IMR-90 (cell line): ENCODE data around the gene ZMYM4. TPM values are rescaled to one million over a fixed set of nuclear protein-coding genes. Genes with fewer than 3 reads are reported as not detected.

Experiments
- ATAC-seq: fragments of 200-7000 bp; cut with Tn5 transposase; 2 replicates; pipeline ENCODE4 v1.9.1; 2020; ENCODE audit warnings: low read depth, mild to moderate bottlenecking, moderate library complexity
- BruUV-seq: library from RNA; stranded (reverse); fragments of 400-500 nt; replicated peaks from 2 replicates; lab custom pipeline; 2021; lab: Mats Ljungman, UMichigan
- CTCF ChIA-PET: fragments of 300-600 bp; formaldehyde crosslinking; extraction: SDS; loops from one replicate; lab custom pipeline; 2021; ENCODE audit warnings: antibody characterized with exemption; lab: Yijun Ruan, JAX
- POLR2A ChIA-PET: fragments of 300-600 bp; sonication (Branson Sonifier 250); formaldehyde crosslinking; loops from one replicate; lab custom pipeline; 2022; ENCODE audit warnings: antibody characterized with exemption; ENCODE audit not compliant: unreplicated experiment; lab: Charles Lee
- DNase-seq: peaks from one replicate; pipeline ENCODE4 v3.0.0; 2013
- H2AFZ ChIP-seq: replicated peaks from 2 replicates; pipeline ENCODE3; 2013; ENCODE audit warnings: low read length, mild to moderate bottlenecking; ENCODE audit not compliant: poor library complexity
- H2AK5ac ChIP-seq: 2 replicates; pipeline ENCODE4 v1.6.1; 2013; ENCODE audit warnings: low read depth, low read length, inconsistent platforms
- H2AK9ac ChIP-seq: replicated peaks from 2 replicates; pipeline ENCODE3; 2013; ENCODE audit warnings: mild to moderate bottlenecking, low read depth, low read length, moderate library complexity; ENCODE audit not compliant: poor library complexity
- H2BK120ac ChIP-seq: 2 replicates; pipeline ENCODE4 v1.6.1; 2013; ENCODE audit warnings: low read depth, low read length, inconsistent platforms
- H2BK15ac ChIP-seq: 3 replicates; pipeline ENCODE4 v1.6.1; 2013; ENCODE audit warnings: low read depth, low read length, inconsistent platforms
- H2BK20ac ChIP-seq: 2 replicates; pipeline ENCODE4 v1.6.1; 2013; ENCODE audit warnings: low read depth, mild to moderate bottlenecking, inconsistent platforms, low read length, moderate library complexity
- H2BK5ac ChIP-seq: 2 replicates; pipeline ENCODE4 v1.6.1; 2013; ENCODE audit warnings: mild to moderate bottlenecking, low read depth, low read length, inconsistent platforms; ENCODE audit not compliant: poor library complexity, severe bottlenecking
- H3K14ac ChIP-seq: replicated peaks from 2 replicates; pipeline ENCODE4 v1.6.1; 2013; ENCODE audit warnings: low read depth, low read length, inconsistent platforms
- H3K18ac ChIP-seq: 2 replicates; pipeline ENCODE4 v1.6.1; 2013; ENCODE audit warnings: low read depth, low read length, control low read depth
- H3K23ac ChIP-seq: 2 replicates; pipeline ENCODE4 v1.6.1; 2013; ENCODE audit warnings: low read depth, low read length, inconsistent platforms
- H3K27ac ChIP-seq: 2 replicates; pipeline ENCODE4 v1.5.1; 2013; ENCODE audit warnings: mild to moderate bottlenecking, control low read depth, low read length; ENCODE audit not compliant: insufficient read depth
- H3K27me3 ChIP-seq: 2 replicates; pipeline ENCODE4 v1.6.1; 2013; ENCODE audit warnings: low read length; ENCODE audit not compliant: control insufficient read depth, insufficient read depth
- H3K36me3 ChIP-seq: 2 replicates; pipeline ENCODE4 v1.6.1; 2013; ENCODE audit warnings: low read length, mixed read lengths; ENCODE audit not compliant: control insufficient read depth, insufficient read depth
- H3K4ac ChIP-seq: 2 replicates; pipeline ENCODE4 v1.6.1; 2013; ENCODE audit warnings: low read depth, low read length, inconsistent platforms
- H3K4me1 ChIP-seq: 2 replicates; pipeline ENCODE4 v1.6.1; 2013; ENCODE audit warnings: low read length, mixed read lengths; ENCODE audit not compliant: control insufficient read depth, insufficient read depth
- H3K4me2 ChIP-seq: 2 replicates; pipeline ENCODE4 v1.6.1; 2013; ENCODE audit warnings: low read depth, mild to moderate bottlenecking, control low read depth, low read length, moderate library complexity
- H3K4me3 ChIP-seq: 2 replicates; pipeline ENCODE4 v1.5.1; 2013; ENCODE audit warnings: low read depth, mild to moderate bottlenecking, control low read depth, low read length, moderate library complexity; ENCODE audit not compliant: insufficient read depth
- H3K56ac ChIP-seq: 2 replicates; pipeline ENCODE4 v1.6.1; 2013; ENCODE audit warnings: low read length, inconsistent platforms; ENCODE audit not compliant: insufficient read depth; ENCODE audit errors: extremely low read depth
- H3K79me1 ChIP-seq, 2 experiments: 2 replicates each; pipeline ENCODE4 v1.6.1; 2013; ENCODE audit warnings: low read length in 2 of 2, inconsistent platforms in 1 of 2, low read depth in 1 of 2
- H3K9ac ChIP-seq: 2 replicates; pipeline ENCODE4 v1.6.1; 2013; ENCODE audit warnings: low read depth, low read length, control low read depth
- H3K9me1 ChIP-seq: 2 replicates; pipeline ENCODE4 v1.6.1; 2013; ENCODE audit warnings: low read length, inconsistent platforms; ENCODE audit not compliant: insufficient read depth
- H3K9me3 ChIP-seq: 2 replicates; pipeline ENCODE4 v1.6.1; 2013; ENCODE audit warnings: low read length; ENCODE audit not compliant: control insufficient read depth, insufficient read depth
- H4K20me1 ChIP-seq: 2 replicates; pipeline ENCODE4 v1.6.1; 2013; ENCODE audit warnings: low read length, inconsistent platforms; ENCODE audit not compliant: insufficient read depth
- H4K5ac ChIP-seq: 2 replicates; pipeline ENCODE4 v1.6.1; 2013; ENCODE audit warnings: mild to moderate bottlenecking, low read depth, low read length, control low read depth
- H4K8ac ChIP-seq, 2 experiments: 2 replicates each; pipeline ENCODE4 v1.6.1; 2013; ENCODE audit warnings: low read depth in 2 of 2, low read length in 2 of 2, control low read depth in 1 of 2, inconsistent platforms in 1 of 2
- H4K91ac ChIP-seq: 2 replicates; pipeline ENCODE4 v1.6.1; 2013; ENCODE audit warnings: low read depth, low read length, inconsistent platforms; ENCODE audit not compliant: insufficient read depth
- CEBPB ChIP-seq: IDR thresholded peaks from 2 replicates; pipeline ENCODE4 v1.6.1; 2012; ENCODE audit warnings: low read depth, low read length, improper control_type of control experiment
- CHD1 ChIP-seq: IDR thresholded peaks from 2 replicates; pipeline ENCODE4 v1.6.1; 2012; ENCODE audit warnings: low read depth, low read length, improper control_type of control experiment
- MAFK ChIP-seq: IDR thresholded peaks from 2 replicates; pipeline ENCODE4 v1.6.1; 2012; ENCODE audit warnings: low read depth, low read length, improper control_type of control experiment
- MXI1 ChIP-seq: IDR thresholded peaks from 2 replicates; pipeline ENCODE4 v1.6.1; 2012; ENCODE audit warnings: low read depth, mild to moderate bottlenecking, low read length, moderate library complexity, borderline replicate concordance
- SMC3 ChIP-seq: fragments of 150-350 bp; IDR thresholded peaks from 2 replicates; pipeline ENCODE4 v1.6.1; 2016; ENCODE audit warnings: low read depth, mild to moderate bottlenecking, antibody characterized with exemption, low read length, moderate library complexity
- WGBS, 2 experiments: methylation state at CpG; one replicate each; pipeline versions ENCODE4 v1.1.5 to v1.1.7; 2013; ENCODE audit warnings: missing lambda C conversion rate in 2 of 2; ENCODE audit not compliant: insufficient read length in 1 of 2; ENCODE audit errors: extremely low coverage in 2 of 2; 5-methylcytosine and 5-hydroxymethylcytosine counted together
- dilution Hi-C: fragments of 300-500 bp; cut with HindIII; formaldehyde crosslinking; loops from one replicate; pipeline ENCODE4 v1.14.3; 2018; ENCODE audit warnings: low sequenced_read_pairs; ENCODE audit not compliant: unreplicated experiment
- in situ Hi-C: fragments of 300-500 bp; cut with MboI; formaldehyde crosslinking; loops from 3 replicates; pipeline ENCODE4 v1.14.3; 2019; ENCODE audit warnings: low sequenced_read_pairs, inconsistent platforms, mixed read lengths
- intact Hi-C: fragments of 100-400 bp; cut with micrococcal nuclease; formaldehyde crosslinking; loops from 2 replicates; pipeline ENCODE4 v1.10.0; 2022
- polyA plus RNA-seq, 3 experiments: library from polyadenylated mRNA; depleted of rRNA; stranded (reverse); fragments of >200 nt; gene quantifications; 2 replicates each; pipeline ENCODE4 v1.2.3, GENCODE V29; 2012; ENCODE audit warnings: low replicate concordance in 1 of 3
- total RNA-seq: library from RNA; depleted of rRNA; stranded (reverse); fragments of >200 nt; gene quantifications from 2 replicates; pipeline ENCODE4 v1.2.3, GENCODE V29; 2012
- TF ChIP-seq, protein P1 (sequence below): fragments of 150-350 bp; IDR thresholded peaks from 2 replicates; pipeline ENCODE4 v1.6.1; 2017; ENCODE audit warnings: mild to moderate bottlenecking, antibody characterized with exemption, low read length, low read depth
- TF ChIP-seq, protein P2 (sequence below): fragments of 150-350 bp; IDR thresholded peaks from 2 replicates; pipeline ENCODE4 v1.6.1; 2016; ENCODE audit warnings: low read depth, mild to moderate bottlenecking, low read length, moderate library complexity, borderline replicate concordance

ZMYM4 gene
- total and polyA plus RNA-seq, 2 of the 4 experiments (the other 2 are of a cell fraction) = 14.7 to 53.8 TPM

DNA sequence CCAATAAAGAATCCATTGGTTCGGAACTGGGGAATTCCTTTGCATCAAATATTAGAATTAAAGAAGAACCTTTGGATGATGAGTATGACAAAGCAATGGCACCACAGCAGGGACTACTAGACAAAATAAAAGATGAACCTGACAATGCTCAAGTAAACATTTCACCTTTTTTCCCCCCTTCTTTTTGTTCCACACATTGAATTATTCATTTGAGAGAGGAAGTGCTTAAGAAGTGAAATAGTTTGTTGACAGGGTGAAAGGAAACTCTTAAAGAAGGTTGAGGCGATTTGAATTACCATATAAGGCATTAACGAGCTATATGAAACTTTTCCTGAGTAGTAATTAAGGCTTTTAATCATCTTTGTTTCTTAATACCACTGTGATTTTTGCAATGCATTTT lies 93.1 kb downstream of the ZMYM4 start:
- H2BK120ac ChIP-seq = no peak overlapping the region
- H3K9me3 ChIP-seq = no peaks in the 10 kb centered on the region
- peaks cover 22 to 30% of the 10 kb centered on the region in 2 experiments for H3K79me1 ChIP-seq
- in situ Hi-C loops (no loop called here), intact Hi-C loops (no loop called here), dilution Hi-C loops (no loop called here)
- ATAC-seq (no peak), DNase-seq (no peak)
- no peak for TF ChIP-seq CHD1
- TF ChIP-seq MAFK = no peak
- TF ChIP-seq, protein P1, sequence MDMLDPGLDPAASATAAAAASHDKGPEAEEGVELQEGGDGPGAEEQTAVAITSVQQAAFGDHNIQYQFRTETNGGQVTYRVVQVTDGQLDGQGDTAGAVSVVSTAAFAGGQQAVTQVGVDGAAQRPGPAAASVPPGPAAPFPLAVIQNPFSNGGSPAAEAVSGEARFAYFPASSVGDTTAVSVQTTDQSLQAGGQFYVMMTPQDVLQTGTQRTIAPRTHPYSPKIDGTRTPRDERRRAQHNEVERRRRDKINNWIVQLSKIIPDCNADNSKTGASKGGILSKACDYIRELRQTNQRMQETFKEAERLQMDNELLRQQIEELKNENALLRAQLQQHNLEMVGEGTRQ = no peak
- no peak for TF ChIP-seq MXI1
- TF ChIP-seq, protein P2, sequence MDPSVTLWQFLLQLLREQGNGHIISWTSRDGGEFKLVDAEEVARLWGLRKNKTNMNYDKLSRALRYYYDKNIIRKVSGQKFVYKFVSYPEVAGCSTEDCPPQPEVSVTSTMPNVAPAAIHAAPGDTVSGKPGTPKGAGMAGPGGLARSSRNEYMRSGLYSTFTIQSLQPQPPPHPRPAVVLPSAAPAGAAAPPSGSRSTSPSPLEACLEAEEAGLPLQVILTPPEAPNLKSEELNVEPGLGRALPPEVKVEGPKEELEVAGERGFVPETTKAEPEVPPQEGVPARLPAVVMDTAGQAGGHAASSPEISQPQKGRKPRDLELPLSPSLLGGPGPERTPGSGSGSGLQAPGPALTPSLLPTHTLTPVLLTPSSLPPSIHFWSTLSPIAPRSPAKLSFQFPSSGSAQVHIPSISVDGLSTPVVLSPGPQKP = no peak
- TF ChIP-seq SMC3 = no peak
- TF ChIP-seq CEBPB = no peak
- H2BK15ac ChIP-seq = no peak overlapping the region
- H3K27me3 ChIP-seq = no peaks in the 10 kb centered on the region
- H3K23ac ChIP-seq = no peak overlapping the region
- no peak overlapping the region for H4K8ac ChIP-seq
- H3K18ac ChIP-seq = no peak overlapping the region
- no CpG with 5 or more reads among the region's 3 CpGs for WGBS, 2 experiments
- no peak overlapping the region for H3K4ac ChIP-seq
- CTCF ChIA-PET = interaction anchor here (0.6 to 0.9 kb wide), 2 partner anchors 17 to 60 kb away, joined by 3 to 5 read pairs; no protein-coding TSS in a partner anchor
- no peak overlapping the region for H3K27ac ChIP-seq
- no peak overlapping the region for H2BK5ac ChIP-seq
- peaks cover 9% of the 10 kb centered on the region; the same call in 1 of the 2 replicates for H3K36me3 ChIP-seq
- H2AFZ ChIP-seq = no peak overlapping the region
- H3K4me2 ChIP-seq = no peak overlapping the region
- no peaks in the 10 kb centered on the region; the same call in 1 of the 2 replicates for H3K4me1 ChIP-seq
- no TSS peak for BruUV-seq
- H3K4me3 ChIP-seq = no peak overlapping the region
- no peaks in the 10 kb centered on the region; the same call in 1 of the 2 replicates for H4K20me1 ChIP-seq
- H3K56ac ChIP-seq = no peak overlapping the region
- H3K14ac ChIP-seq = no peak overlapping the region
- no peak overlapping the region for H2AK9ac ChIP-seq
- H4K5ac ChIP-seq = no peak overlapping the region
- no peaks in the 10 kb centered on the region for H3K9me1 ChIP-seq
- POLR2A ChIA-PET = no interaction called here
- H3K9ac ChIP-seq = no peak overlapping the region
- no peak overlapping the region for H2AK5ac ChIP-seq
- no peak overlapping the region for H4K91ac ChIP-seq
- no peak overlapping the region for H2BK20ac ChIP-seq
